GM23338 (cell line): ENCODE measurements around the gene ANP32A. TPM values are rescaled to one million over a fixed set of nuclear protein-coding genes. Genes with fewer than 3 reads are reported as not detected.
A peak's percentile ranks its signal among the peaks of the same experiment; 100 is the strongest.

ENCODE experiments used
- ATAC-seq: fragments of 200-7000 bp; cut with Tn5 transposase; 3 replicates; pipeline ENCODE4 v1.9.1; 2020
- DNase-seq: peaks from one replicate; pipeline ENCODE4 v3.0.0-alpha.2; 2015; ENCODE audit warnings: low spot score
- H2AFZ ChIP-seq: fragments of 200-600 bp; sonication (generic); 2 replicates; pipeline ENCODE4 v1.8.0; 2016; ENCODE audit warnings: antibody characterized with exemption, mild to moderate bottlenecking, moderate library complexity
- H3F3A ChIP-seq: fragments of 200-600 bp; sonication (generic); replicated peaks from 2 replicates; pipeline ENCODE4 v1.8.0; 2017; ENCODE audit warnings: antibody characterized with exemption, mixed run types, low read depth
- H3K27ac ChIP-seq: fragments of 200-600 bp; sonication (generic); 2 replicates; pipeline ENCODE4 v1.6.1; 2016; ENCODE audit warnings: low read depth
- H3K27me3 ChIP-seq: fragments of 200-600 bp; sonication (generic); 2 replicates; pipeline ENCODE4 v1.8.0; 2016; ENCODE audit warnings: mild to moderate bottlenecking, mixed run types, moderate library complexity; ENCODE audit not compliant: insufficient read depth
- H3K36me3 ChIP-seq: fragments of 200-600 bp; sonication (generic); 2 replicates; pipeline ENCODE4 v1.8.0; 2016; ENCODE audit warnings: mild to moderate bottlenecking; ENCODE audit not compliant: insufficient read depth
- H3K4me1 ChIP-seq: fragments of 200-600 bp; sonication (generic); 2 replicates; pipeline ENCODE4 v1.8.0; 2016; ENCODE audit warnings: mild to moderate bottlenecking, moderate library complexity; ENCODE audit not compliant: insufficient read depth
- H3K4me2 ChIP-seq: fragments of 200-600 bp; sonication (generic); 2 replicates; pipeline ENCODE4 v1.7.1; 2017; ENCODE audit warnings: mixed run types
- H3K4me3 ChIP-seq: fragments of 200-600 bp; sonication (generic); 2 replicates; pipeline ENCODE4 v1.6.1; 2016; ENCODE audit warnings: mixed run types
- H3K79me2 ChIP-seq: fragments of 200-600 bp; sonication (generic); replicated peaks from 2 replicates; pipeline ENCODE4 v1.8.0; 2017; ENCODE audit warnings: mild to moderate bottlenecking; ENCODE audit not compliant: insufficient read depth
- H3K9me2 ChIP-seq: fragments of 200-600 bp; sonication (generic); 2 replicates; pipeline ENCODE4 v1.8.0; 2017; ENCODE audit not compliant: insufficient read depth
- H4K20me1 ChIP-seq: fragments of 200-600 bp; sonication (generic); replicated peaks from 2 replicates; pipeline ENCODE4 v1.8.0; 2017; ENCODE audit warnings: mild to moderate bottlenecking; ENCODE audit not compliant: insufficient read depth
- H3K27ac Mint-ChIP-seq: 2 replicates; pipeline ENCODE4 v1.8.0; 2020; ENCODE audit warnings: inconsistent platforms, mild to moderate bottlenecking, moderate library complexity, mixed read lengths
- H3K27me3 Mint-ChIP-seq: 3 replicates; pipeline ENCODE4 v1.8.0; 2022; ENCODE audit warnings: low read depth, mild to moderate bottlenecking, moderate library complexity, mixed read lengths, inconsistent platforms; ENCODE audit not compliant: insufficient read depth, poor library complexity
- H3K36me3 Mint-ChIP-seq: 3 replicates; pipeline ENCODE4 v1.8.0; 2021; ENCODE audit warnings: low read depth, mild to moderate bottlenecking, inconsistent platforms, moderate library complexity, mixed read lengths
- H3K4me1 Mint-ChIP-seq: 3 replicates; pipeline ENCODE4 v1.8.0; 2020; ENCODE audit warnings: mild to moderate bottlenecking, inconsistent platforms, mixed read lengths
- H3K4me3 Mint-ChIP-seq: 3 replicates; pipeline ENCODE4 v1.8.0; 2021; ENCODE audit warnings: moderate library complexity, mild to moderate bottlenecking, inconsistent platforms, mixed read lengths
- H3K9me3 Mint-ChIP-seq: 3 replicates; pipeline ENCODE4 v1.8.0; 2020; ENCODE audit warnings: moderate library complexity, mild to moderate bottlenecking, inconsistent platforms, mixed read lengths
- CREB1 ChIP-seq: fragments of 250-450 bp; sonication (Bioruptor Pico); IDR thresholded peaks from 2 replicates; pipeline ENCODE4 v1.5.0; 2020; ENCODE audit warnings: low read depth, mild to moderate bottlenecking, moderate library complexity
- CTCF ChIP-seq, 2 experiments: fragments of 200-600 bp in 1 of 2; sonication (generic) in 1 of 2; conservative IDR thresholded peaks; 2 replicates each; pipeline versions ENCODE4 v1.5.1 to v1.6.1; 2016 to 2017; ENCODE audit warnings: antibody characterized with exemption in 2 of 2, low read depth in 2 of 2, mild to moderate bottlenecking in 2 of 2, moderate library complexity in 1 of 2
- JUNB ChIP-seq: IDR thresholded peaks from one replicate; pipeline ENCODE4 v1.6.1; 2016; ENCODE audit warnings: antibody characterized with exemption; ENCODE audit not compliant: unreplicated experiment
- NANOG ChIP-seq: IDR thresholded peaks from 2 replicates; pipeline ENCODE4 v1.6.1; 2016; ENCODE audit warnings: antibody characterized with exemption, borderline replicate concordance
- ZNF331 ChIP-seq: fragments of 250-450 bp; sonication (Bioruptor Pico); IDR thresholded peaks from 2 replicates; pipeline ENCODE4 v1.5.0; 2020; ENCODE audit warnings: low read depth, mild to moderate bottlenecking, moderate library complexity
- ZNF462 ChIP-seq: fragments of 250-450 bp; sonication (Bioruptor Pico); IDR thresholded peaks from 2 replicates; pipeline ENCODE4 v1.5.0; 2020; ENCODE audit warnings: mild to moderate bottlenecking, moderate library complexity
- polyA plus RNA-seq: library from polyadenylated mRNA; unstranded; fragments of >200 nt; fragmentation: Nextera tagmentation; extraction: Ambion mirVana; gene quantifications from 2 replicates; pipeline ENCODE4 v1.2.1, GENCODE V29; 2016
- total RNA-seq: library from RNA; depleted of rRNA; stranded (reverse); fragments of >200 nt; shearing (Covaris generic); gene quantifications from 2 replicates; pipeline ENCODE4 v1.2.3, GENCODE V29; 2014
- TF ChIP-seq, protein P1 (sequence below): IDR thresholded peaks from one replicate; pipeline ENCODE4 v1.6.1; 2018; ENCODE audit warnings: antibody characterized with exemption; ENCODE audit not compliant: unreplicated experiment

The ANP32A gene
- total and polyA plus RNA-seq, 2 experiments from 2014 or later: 204 to 304 TPM

DNA sequence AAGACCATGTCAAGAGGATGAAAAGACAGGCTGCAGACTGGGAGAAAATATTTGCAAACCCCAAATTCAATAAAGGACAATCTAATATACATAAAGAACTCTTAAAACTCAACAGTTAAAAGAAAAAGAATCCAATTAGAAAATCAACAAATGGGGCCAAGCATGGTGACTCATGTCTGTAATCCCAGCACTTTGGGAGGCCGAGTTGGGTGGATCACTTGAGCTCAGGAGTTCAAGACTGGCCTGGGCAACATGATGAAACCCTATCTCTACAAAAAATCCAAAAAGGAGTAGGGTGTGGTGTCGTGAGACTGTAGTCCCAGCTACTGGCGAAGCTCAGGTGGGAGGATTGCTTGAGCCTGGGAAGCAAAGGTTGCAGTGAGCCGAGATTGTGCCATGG lies 57.6 kb downstream of the ANP32A start:
- H3K4me3 Mint-ChIP-seq: no peak overlapping the region
- Histone ChIP-seq H3K79me2 (no peaks in the 10 kb centered on the region), H2AFZ (no peak overlapping the region)

More for the DNA sequence above, 57.6 kb downstream of the ANP32A start:
- Histone ChIP-seq H3K4me1 (no peaks in the 10 kb centered on the region), H3K4me3 (no peak overlapping the region), H3K27ac (no peak overlapping the region), H3F3A (no peaks in the 10 kb centered on the region), H3K36me3 (no peaks in the 10 kb centered on the region), H4K20me1 (no peaks in the 10 kb centered on the region), H3K9me2 (no peaks in the 10 kb centered on the region), H3K27me3 (no peaks in the 10 kb centered on the region), H3K4me2 (no peak overlapping the region)
- Mint-ChIP-seq H3K4me1 (no peaks in the 10 kb centered on the region), H3K36me3 (no peaks in the 10 kb centered on the region), H3K27me3 (no peaks in the 10 kb centered on the region), H3K27ac (peak overlapping the region; percentile 44; the same call in 1 of the 2 replicates), H3K9me3 (no peaks in the 10 kb centered on the region)
- TF ChIP-seq CTCF (conservative IDR thresholded peaks at IDR 0.05; ENCODE audit: low read depth in 2 of 2) (no peak), ZNF462 (CRISPR knock-in tag) (no peak), NANOG (no peak), ZNF331 (CRISPR knock-in tag) (no peak), CREB1 (CRISPR knock-in tag) (no peak), JUNB (no peak)
- TF ChIP-seq, protein P1, sequence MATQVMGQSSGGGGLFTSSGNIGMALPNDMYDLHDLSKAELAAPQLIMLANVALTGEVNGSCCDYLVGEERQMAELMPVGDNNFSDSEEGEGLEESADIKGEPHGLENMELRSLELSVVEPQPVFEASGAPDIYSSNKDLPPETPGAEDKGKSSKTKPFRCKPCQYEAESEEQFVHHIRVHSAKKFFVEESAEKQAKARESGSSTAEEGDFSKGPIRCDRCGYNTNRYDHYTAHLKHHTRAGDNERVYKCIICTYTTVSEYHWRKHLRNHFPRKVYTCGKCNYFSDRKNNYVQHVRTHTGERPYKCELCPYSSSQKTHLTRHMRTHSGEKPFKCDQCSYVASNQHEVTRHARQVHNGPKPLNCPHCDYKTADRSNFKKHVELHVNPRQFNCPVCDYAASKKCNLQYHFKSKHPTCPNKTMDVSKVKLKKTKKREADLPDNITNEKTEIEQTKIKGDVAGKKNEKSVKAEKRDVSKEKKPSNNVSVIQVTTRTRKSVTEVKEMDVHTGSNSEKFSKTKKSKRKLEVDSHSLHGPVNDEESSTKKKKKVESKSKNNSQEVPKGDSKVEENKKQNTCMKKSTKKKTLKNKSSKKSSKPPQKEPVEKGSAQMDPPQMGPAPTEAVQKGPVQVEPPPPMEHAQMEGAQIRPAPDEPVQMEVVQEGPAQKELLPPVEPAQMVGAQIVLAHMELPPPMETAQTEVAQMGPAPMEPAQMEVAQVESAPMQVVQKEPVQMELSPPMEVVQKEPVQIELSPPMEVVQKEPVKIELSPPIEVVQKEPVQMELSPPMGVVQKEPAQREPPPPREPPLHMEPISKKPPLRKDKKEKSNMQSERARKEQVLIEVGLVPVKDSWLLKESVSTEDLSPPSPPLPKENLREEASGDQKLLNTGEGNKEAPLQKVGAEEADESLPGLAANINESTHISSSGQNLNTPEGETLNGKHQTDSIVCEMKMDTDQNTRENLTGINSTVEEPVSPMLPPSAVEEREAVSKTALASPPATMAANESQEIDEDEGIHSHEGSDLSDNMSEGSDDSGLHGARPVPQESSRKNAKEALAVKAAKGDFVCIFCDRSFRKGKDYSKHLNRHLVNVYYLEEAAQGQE: no peak
- no peak for DNase-seq
- ATAC-seq: no peak
